Peyer's patch (tissue), 4 donors: ENCODE measurements around the gene SNX8.

Experiments used
- POLR2A ChIP-seq, 2 donors: fragments of 450-650 bp; IDR thresholded peaks; one replicate each; pipeline ENCODE4 v1.5.1; 2017; ENCODE audit warnings: antibody characterized with exemption in 2 of 2, mild to moderate bottlenecking in 2 of 2, moderate library complexity in 2 of 2
- TF ChIP-seq, protein P1 (sequence below), 6 experiments: fragments of 450-650 bp in 4 of 6; fragments of 200-600 bp in 2 of 6; sonication (generic) in 1 of 6; IDR thresholded peaks; one replicate each; pipeline ENCODE4 v1.5.1; 2017 to 2019; ENCODE audit warnings: antibody characterized with exemption in 6 of 6, mild to moderate bottlenecking in 3 of 6, moderate library complexity in 1 of 6

- TF ChIP-seq, protein P1, sequence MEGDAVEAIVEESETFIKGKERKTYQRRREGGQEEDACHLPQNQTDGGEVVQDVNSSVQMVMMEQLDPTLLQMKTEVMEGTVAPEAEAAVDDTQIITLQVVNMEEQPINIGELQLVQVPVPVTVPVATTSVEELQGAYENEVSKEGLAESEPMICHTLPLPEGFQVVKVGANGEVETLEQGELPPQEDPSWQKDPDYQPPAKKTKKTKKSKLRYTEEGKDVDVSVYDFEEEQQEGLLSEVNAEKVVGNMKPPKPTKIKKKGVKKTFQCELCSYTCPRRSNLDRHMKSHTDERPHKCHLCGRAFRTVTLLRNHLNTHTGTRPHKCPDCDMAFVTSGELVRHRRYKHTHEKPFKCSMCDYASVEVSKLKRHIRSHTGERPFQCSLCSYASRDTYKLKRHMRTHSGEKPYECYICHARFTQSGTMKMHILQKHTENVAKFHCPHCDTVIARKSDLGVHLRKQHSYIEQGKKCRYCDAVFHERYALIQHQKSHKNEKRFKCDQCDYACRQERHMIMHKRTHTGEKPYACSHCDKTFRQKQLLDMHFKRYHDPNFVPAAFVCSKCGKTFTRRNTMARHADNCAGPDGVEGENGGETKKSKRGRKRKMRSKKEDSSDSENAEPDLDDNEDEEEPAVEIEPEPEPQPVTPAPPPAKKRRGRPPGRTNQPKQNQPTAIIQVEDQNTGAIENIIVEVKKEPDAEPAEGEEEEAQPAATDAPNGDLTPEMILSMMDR (IDR thresholded peaks at IDR 0.05), result no peak
- TF ChIP-seq POLR2A (IDR thresholded peaks at IDR 0.05), result no peak
Observed at GRCh38 chr7:2269991-2270460, 44.2 kb downstream of the SNX8 start.
